Karpas-422 (cell line): Measurements from ENCODE around the gene C21orf91. TPM values are rescaled to one million over a fixed set of nuclear protein-coding genes. Genes with fewer than 3 reads are reported as not detected.
A peak's percentile ranks its signal among the peaks of the same experiment; 100 is the strongest.

Source experiments
- DNase-seq: peaks from one replicate; pipeline ENCODE4 v3.0.0-alpha.2; 2015
- H2AFZ ChIP-seq: fragments of 200-600 bp; sonication (generic); 2 replicates; pipeline ENCODE4 v1.6.1; 2014; ENCODE audit warnings: antibody characterized with exemption, low read length, mixed read lengths
- H3K27ac ChIP-seq: fragments of 200-600 bp; sonication (generic); 2 replicates; pipeline ENCODE4 v1.5.1; 2014; ENCODE audit warnings: mild to moderate bottlenecking, low read length, moderate library complexity
- H3K27me3 ChIP-seq: fragments of 200-600 bp; sonication (generic); 2 replicates; pipeline ENCODE4 v1.6.1; 2014; ENCODE audit warnings: low read length, mixed read lengths
- H3K36me3 ChIP-seq: fragments of 200-600 bp; sonication (generic); 2 replicates; pipeline ENCODE4 v1.6.1; 2014; ENCODE audit warnings: low read length, mixed read lengths; ENCODE audit not compliant: insufficient read depth
- H3K4me1 ChIP-seq: fragments of 200-600 bp; sonication (generic); 2 replicates; pipeline ENCODE4 v1.6.1; 2014; ENCODE audit warnings: mild to moderate bottlenecking, low read length, mixed read lengths
- H3K4me2 ChIP-seq: fragments of 200-600 bp; sonication (generic); 2 replicates; pipeline ENCODE4 v1.6.1; 2014; ENCODE audit warnings: low read length, low read depth, mild to moderate bottlenecking; ENCODE audit not compliant: poor library complexity, severe bottlenecking
- H3K4me3 ChIP-seq: fragments of 200-600 bp; sonication (generic); 2 replicates; pipeline ENCODE4 v1.5.1; 2014; ENCODE audit warnings: mild to moderate bottlenecking, antibody characterized with exemption, low read length, mixed read lengths
- H3K79me2 ChIP-seq: fragments of 200-600 bp; sonication (generic); 2 replicates; pipeline ENCODE4 v1.6.1; 2014; ENCODE audit warnings: mild to moderate bottlenecking, low read length, mixed read lengths
- H3K9ac ChIP-seq: fragments of 200-600 bp; sonication (generic); 2 replicates; pipeline ENCODE4 v1.6.0; 2014; ENCODE audit warnings: low read length
- H3K9me2 ChIP-seq: fragments of 200-600 bp; sonication (generic), shearing (Covaris generic); replicated peaks from 2 replicates; pipeline ENCODE4 v1.6.0; 2014; ENCODE audit warnings: mild to moderate bottlenecking, low read length, moderate library complexity; ENCODE audit not compliant: insufficient read depth
- H3K9me3 ChIP-seq: fragments of 300-700, 200-600 bp; sonication (generic); 2 replicates; pipeline ENCODE4 v1.6.1; 2014; ENCODE audit warnings: low read length, mixed read lengths
- H4K20me1 ChIP-seq: fragments of 200-600 bp; sonication (generic); 2 replicates; pipeline ENCODE4 v1.6.1; 2014; ENCODE audit warnings: mild to moderate bottlenecking, antibody characterized with exemption, low read length, low read depth; ENCODE audit not compliant: insufficient read depth
- total RNA-seq: library from RNA; depleted of rRNA; stranded (reverse); fragments of >200 nt; shearing (Covaris generic); gene quantifications from 2 replicates; pipeline ENCODE4 v1.2.3, GENCODE V29; 2014; ENCODE audit warnings: low replicate concordance; rRNA removed

Gene C21orf91
- total RNA-seq = 31.6 and 37.4 TPM in 2 replicates

- peak within 1 kb of the TSS; percentile 74 for H3K4me3 ChIP-seq
These were observed at the start of gene C21orf91 for GRCh38 chr21:17819114-17819876. TSS of gene C21orf91 (minus strand) at chr21:17819356. CDS start at chr21:17818318, 1,038 bp downstream.

GRCh38 chr21:17866590-17866989, 47.4 kb upstream of the C21orf91 start:
- no peaks in the 10 kb centered on the region for H3K9me2 ChIP-seq
- no peak overlapping the region for H3K27ac ChIP-seq
- no peaks in the 10 kb centered on the region for H4K20me1 ChIP-seq
- no peak overlapping the region for H3K9ac ChIP-seq
- no peak overlapping the region for H3K4me3 ChIP-seq
- H3K9me3 ChIP-seq = no peaks in the 10 kb centered on the region
- H3K36me3 ChIP-seq = no peaks in the 10 kb centered on the region
- H3K27me3 ChIP-seq = no peaks in the 10 kb centered on the region; the same call in 1 of the 2 replicates
- H3K4me2 ChIP-seq = no peak overlapping the region
- H3K4me1 ChIP-seq = no peaks in the 10 kb centered on the region
- H2AFZ ChIP-seq = no peak overlapping the region
- H3K79me2 ChIP-seq = no peaks in the 10 kb centered on the region
- DNase-seq = no peak

More at GRCh38 chr21:17819114-17819876, at the start of gene C21orf91:
- H3K79me2 ChIP-seq = peaks cover 48% of the 10 kb centered on the region
- peak within 1 kb of the TSS; percentile 91 for H3K9ac ChIP-seq
- H4K20me1 ChIP-seq = peaks cover 7% of the 10 kb centered on the region; the same call in 1 of the 2 replicates
- peak within 1 kb of the TSS; percentile 81 for H3K27ac ChIP-seq
- H2AFZ ChIP-seq = peak within 1 kb of the TSS; percentile 83
- H3K36me3 ChIP-seq = peaks cover 30% of the 10 kb centered on the region
- no peaks in the 10 kb centered on the region for H3K9me3 ChIP-seq
- no peaks in the 10 kb centered on the region; the same call in 1 of the 2 replicates for H3K9me2 ChIP-seq
- H3K4me1 ChIP-seq = peaks cover 34% of the 10 kb centered on the region
- no peaks in the 10 kb centered on the region for H3K27me3 ChIP-seq
- H3K4me2 ChIP-seq = peak within 1 kb of the TSS; percentile 95
- DNase-seq = peak; percentile 93

GRCh38 chr21:17859661-17860060, 40.5 kb upstream of the C21orf91 start:
- Histone ChIP-seq H3K4me1 (no peaks in the 10 kb centered on the region), H2AFZ (no peak overlapping the region), H3K79me2 (no peaks in the 10 kb centered on the region), H4K20me1 (no peaks in the 10 kb centered on the region), H3K9me2 (no peaks in the 10 kb centered on the region), H3K4me2 (no peak overlapping the region), H3K4me3 (no peak overlapping the region), H3K27ac (no peak overlapping the region), H3K9me3 (no peaks in the 10 kb centered on the region), H3K27me3 (no peaks in the 10 kb centered on the region; the same call in 1 of the 2 replicates), H3K36me3 (no peaks in the 10 kb centered on the region), H3K9ac (no peak overlapping the region)
- no peak for DNase-seq

- no peaks in the 10 kb centered on the region for H3K9me2 ChIP-seq
- no peak overlapping the region for H3K4me3 ChIP-seq
- no peak overlapping the region for H2AFZ ChIP-seq
- H3K79me2 ChIP-seq = no peaks in the 10 kb centered on the region
- no peaks in the 10 kb centered on the region for H3K36me3 ChIP-seq
- DNase-seq = no peak
- no peak overlapping the region for H3K9ac ChIP-seq
- H3K9me3 ChIP-seq = no peaks in the 10 kb centered on the region
- no peaks in the 10 kb centered on the region for H4K20me1 ChIP-seq
- H3K27ac ChIP-seq = no peak overlapping the region
- no peaks in the 10 kb centered on the region for H3K4me1 ChIP-seq
- no peak overlapping the region for H3K4me2 ChIP-seq
- H3K27me3 ChIP-seq = no peaks in the 10 kb centered on the region; the same call in 1 of the 2 replicates
These were observed 39.6 kb upstream of the C21orf91 start for GRCh38 chr21:17858747-17859146.

GRCh38 chr21:17854745-17855144, 35.6 kb upstream of the C21orf91 start:
- Histone ChIP-seq H3K36me3 (no peaks in the 10 kb centered on the region), H3K27me3 (no peaks in the 10 kb centered on the region), H3K4me2 (no peak overlapping the region), H3K27ac (no peak overlapping the region), H3K4me3 (no peak overlapping the region), H3K9ac (no peak overlapping the region), H4K20me1 (no peaks in the 10 kb centered on the region), H3K9me3 (no peaks in the 10 kb centered on the region), H3K79me2 (no peaks in the 10 kb centered on the region), H3K9me2 (no peaks in the 10 kb centered on the region), H2AFZ (no peak overlapping the region), H3K4me1 (no peaks in the 10 kb centered on the region)
- no peak for DNase-seq

- H3K79me2 ChIP-seq = no peaks in the 10 kb centered on the region
- no peaks in the 10 kb centered on the region for H3K36me3 ChIP-seq
- H3K27me3 ChIP-seq = no peaks in the 10 kb centered on the region
- no peaks in the 10 kb centered on the region for H4K20me1 ChIP-seq
- no peak overlapping the region for H3K9ac ChIP-seq
- H3K9me3 ChIP-seq = no peaks in the 10 kb centered on the region
- DNase-seq = no peak
- H3K4me3 ChIP-seq = no peak overlapping the region
- H3K27ac ChIP-seq = no peak overlapping the region
- no peaks in the 10 kb centered on the region for H3K9me2 ChIP-seq
- H3K4me1 ChIP-seq = no peaks in the 10 kb centered on the region
- H2AFZ ChIP-seq = no peak overlapping the region
- H3K4me2 ChIP-seq = no peak overlapping the region
These were observed 34.5 kb upstream of the C21orf91 start for GRCh38 chr21:17853393-17854275.

GRCh38 chr21:17848228-17848627, 29.1 kb upstream of the C21orf91 start:
- Histone ChIP-seq H3K9me2 (no peaks in the 10 kb centered on the region), H3K36me3 (no peaks in the 10 kb centered on the region), H3K4me2 (no peak overlapping the region), H3K27me3 (no peaks in the 10 kb centered on the region), H4K20me1 (no peaks in the 10 kb centered on the region), H2AFZ (no peak overlapping the region), H3K4me1 (no peaks in the 10 kb centered on the region), H3K9me3 (no peaks in the 10 kb centered on the region), H3K4me3 (no peak overlapping the region), H3K9ac (no peak overlapping the region), H3K27ac (no peak overlapping the region), H3K79me2 (no peaks in the 10 kb centered on the region)
- DNase-seq = no peak

GRCh38 chr21:17841103-17841502, 21.9 kb upstream of the C21orf91 start:
- no peaks in the 10 kb centered on the region for H3K4me1 ChIP-seq
- no peak overlapping the region for H3K4me3 ChIP-seq
- no peaks in the 10 kb centered on the region for H3K79me2 ChIP-seq
- no peaks in the 10 kb centered on the region for H3K36me3 ChIP-seq
- H3K9ac ChIP-seq = no peak overlapping the region
- H3K27me3 ChIP-seq = no peaks in the 10 kb centered on the region
- DNase-seq = no peak
- no peak overlapping the region for H3K4me2 ChIP-seq
- H3K27ac ChIP-seq = no peak overlapping the region
- no peak overlapping the region for H2AFZ ChIP-seq
- no peaks in the 10 kb centered on the region; the same call in 1 of the 2 replicates for H3K9me2 ChIP-seq
- H3K9me3 ChIP-seq = no peaks in the 10 kb centered on the region
- no peaks in the 10 kb centered on the region for H4K20me1 ChIP-seq
